ENCODE data around the gene HIC1.

Gene HIC1

DNA sequence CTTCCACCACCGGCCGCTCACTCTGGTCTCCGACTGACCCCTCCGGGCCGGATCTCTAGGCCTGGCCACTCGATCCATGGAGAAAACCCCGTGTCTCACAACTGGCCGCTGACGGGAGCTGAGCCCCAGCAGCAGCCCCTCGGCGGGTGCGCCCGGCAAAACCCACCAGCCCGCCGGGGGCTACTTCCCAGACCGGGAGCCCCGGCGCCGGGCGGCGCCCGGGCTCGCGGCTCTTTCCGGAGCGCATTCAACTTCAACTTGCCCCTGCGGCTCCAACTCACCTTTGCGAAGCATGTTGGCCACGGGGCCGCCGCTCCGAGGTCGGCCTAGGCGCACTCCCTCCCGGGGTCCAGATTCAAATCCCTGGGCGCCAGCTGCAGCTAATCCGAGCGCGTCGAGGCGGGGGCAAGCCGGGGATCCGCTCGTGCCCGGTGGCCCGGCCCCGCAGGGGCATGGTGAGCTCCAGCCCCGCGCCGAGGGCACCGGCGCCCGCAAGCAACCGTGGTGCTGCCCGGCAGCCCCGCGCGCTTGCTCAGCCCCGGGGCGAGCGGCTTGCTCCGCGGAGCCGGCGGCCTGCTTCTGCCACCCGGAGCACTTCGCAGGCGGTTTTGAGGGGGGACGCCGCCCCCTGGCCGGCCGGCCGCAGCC lies 30.2 kb upstream of the HIC1 start:
- Histone ChIP-seq H3K27ac (peak overlapping the region; percentile 79), H3K4me3 (ENCODE audit: low read depth, low read length) (peak overlapping the region; percentile 88), H3K9me3 (ENCODE audit: severe bottlenecking) (no peaks in the 10 kb centered on the region), H3K27me3 (ENCODE audit: insufficient read depth, low read depth, severe bottlenecking) (no peaks in the 10 kb centered on the region), H3K36me3 (no peaks in the 10 kb centered on the region)
- no peak for TF ChIP-seq CTCF (IDR thresholded peaks at IDR 0.05; ENCODE audit: low read depth, low read length)
- DNase-seq: peak; percentile 57

- no peaks in the 10 kb centered on the region for H3K9me3 ChIP-seq (ENCODE audit: severe bottlenecking)
- H3K27ac ChIP-seq: peak within 1 kb of the TSS; percentile 79
- H3K27me3 ChIP-seq (ENCODE audit: insufficient read depth, low read depth, severe bottlenecking): no peaks in the 10 kb centered on the region
- DNase-seq: peak; percentile 89
- TF ChIP-seq CTCF (IDR thresholded peaks at IDR 0.05; ENCODE audit: low read depth, low read length): no peak
- peaks cover 2% of the 10 kb centered on the region; the same call in 1 of the 2 replicates for H3K36me3 ChIP-seq
- H3K4me3 ChIP-seq (ENCODE audit: low read depth, low read length): peak within 1 kb of the TSS; percentile 88
Observed at GRCh38 chr17:2025220-2025621, 29.7 kb upstream of the HIC1 start, which contains the start of gene RTN4RL1. Gene RTN4RL1 (minus strand): TSS chr17:2025334. CDS start chr17:2024865, 469 bp downstream.

DNA sequence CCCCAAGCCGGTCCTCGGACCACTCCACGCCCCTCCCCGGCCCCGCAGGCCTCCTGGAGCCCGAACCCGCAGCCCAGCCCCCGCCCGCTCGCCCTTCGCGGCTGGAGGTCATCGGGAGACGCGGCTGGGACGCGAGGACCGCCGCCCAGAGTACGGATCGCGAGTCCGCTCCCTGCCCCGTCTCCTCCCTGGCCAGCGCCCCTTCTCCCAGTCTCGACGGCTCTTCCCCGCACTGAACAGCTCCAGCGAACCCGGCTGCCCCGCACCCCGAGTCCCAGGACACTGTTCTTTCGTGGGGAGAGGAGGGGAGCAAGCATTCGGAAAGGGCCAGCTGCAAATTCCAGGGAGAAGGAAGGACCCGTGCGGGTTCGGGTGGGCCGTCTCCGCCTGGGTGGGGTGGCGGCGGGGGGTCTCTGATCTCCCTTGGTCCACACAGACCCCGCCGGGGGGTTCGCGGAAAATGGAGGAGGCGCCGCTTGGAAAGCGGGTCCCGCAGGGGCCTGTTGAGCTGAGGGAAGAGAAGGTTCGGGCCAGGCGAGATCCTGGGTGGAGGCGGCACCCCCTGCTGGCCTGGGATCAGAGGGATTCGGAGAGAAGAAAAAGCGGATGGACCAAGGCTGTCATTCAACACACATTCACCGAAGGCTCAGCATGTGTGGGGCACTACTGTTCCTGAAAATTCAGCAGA lies 29.1 kb upstream of the HIC1 start:
- Histone ChIP-seq H3K9me3 (ENCODE audit: severe bottlenecking) (no peaks in the 10 kb centered on the region), H3K27ac (peak overlapping the region; percentile 79), H3K27me3 (ENCODE audit: insufficient read depth, low read depth, severe bottlenecking) (no peaks in the 10 kb centered on the region), H3K36me3 (peaks cover 4% of the 10 kb centered on the region; the same call in 1 of the 2 replicates), H3K4me3 (ENCODE audit: low read depth, low read length) (peak overlapping the region; percentile 88)
- peak; percentile 82 for TF ChIP-seq CTCF (IDR thresholded peaks at IDR 0.05; ENCODE audit: low read depth, low read length)
- peak; percentile 90 for DNase-seq

DNA sequence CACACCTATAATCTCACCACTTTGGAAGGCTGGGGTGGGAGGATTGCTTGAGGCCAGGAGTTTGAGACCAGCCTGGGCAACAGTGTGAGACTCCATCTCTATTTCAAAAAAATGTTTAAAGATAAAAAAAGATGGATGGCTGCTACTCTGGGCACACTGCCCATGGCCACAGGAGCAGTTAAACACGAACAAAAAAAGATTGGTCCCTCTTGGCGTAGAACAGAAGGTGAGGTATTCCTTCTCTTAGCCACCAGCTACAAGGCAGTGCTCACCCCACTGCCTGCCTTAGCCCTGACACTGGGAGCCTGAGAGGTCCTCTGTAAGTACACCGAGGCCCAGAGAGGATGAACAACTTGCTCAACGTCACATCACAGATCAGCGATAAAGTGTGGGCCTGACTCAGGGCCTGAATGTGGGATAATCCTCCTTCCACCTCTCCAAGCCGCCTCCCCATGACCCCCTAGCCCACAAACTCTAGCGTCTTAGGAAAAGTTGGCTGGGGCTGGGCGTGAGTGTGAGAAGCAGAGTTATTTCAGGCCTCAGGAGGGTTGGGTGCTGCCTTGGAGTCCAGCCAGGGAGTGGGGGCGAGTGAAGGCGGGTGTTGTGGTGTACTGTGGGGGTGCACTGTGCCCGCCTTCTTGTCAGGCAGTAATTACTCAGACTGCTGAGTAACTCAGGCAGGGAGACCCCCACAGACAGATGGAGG lies 27.2 kb upstream of the HIC1 start:
- no peak for DNase-seq
- Histone ChIP-seq H3K4me3 (ENCODE audit: low read depth, low read length) (no peak overlapping the region), H3K27me3 (ENCODE audit: insufficient read depth, low read depth, severe bottlenecking) (no peaks in the 10 kb centered on the region), H3K27ac (no peak overlapping the region), H3K9me3 (ENCODE audit: severe bottlenecking) (no peaks in the 10 kb centered on the region), H3K36me3 (peaks cover 7% of the 10 kb centered on the region; the same call in 1 of the 2 replicates)
- TF ChIP-seq CTCF (IDR thresholded peaks at IDR 0.05; ENCODE audit: low read depth, low read length): no peak

DNA sequence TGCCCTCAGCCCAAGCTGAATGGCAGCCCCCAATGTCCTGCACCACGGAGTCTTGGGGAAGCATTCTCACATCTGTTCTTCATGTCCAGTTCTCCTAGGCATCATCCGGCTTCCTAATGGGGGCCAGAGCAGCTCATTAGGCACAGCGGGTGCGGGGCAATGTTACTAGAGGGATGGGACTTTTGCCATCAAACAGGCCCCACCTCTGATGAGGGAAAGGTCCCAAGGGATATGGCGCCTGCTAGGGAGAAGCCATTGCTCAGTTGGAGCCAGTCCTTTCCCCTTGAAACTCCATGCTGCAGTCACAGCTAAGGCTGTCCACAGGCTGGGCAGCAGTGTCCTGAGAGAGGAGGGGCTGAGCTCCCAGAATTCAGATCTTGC lies 26.7 kb upstream of the HIC1 start:
- Histone ChIP-seq H3K4me3 (ENCODE audit: low read depth, low read length) (no peak overlapping the region), H3K27me3 (ENCODE audit: insufficient read depth, low read depth, severe bottlenecking) (no peaks in the 10 kb centered on the region), H3K9me3 (ENCODE audit: severe bottlenecking) (no peaks in the 10 kb centered on the region), H3K36me3 (peaks cover 7% of the 10 kb centered on the region; the same call in 1 of the 2 replicates), H3K27ac (no peak overlapping the region)
- no peak for TF ChIP-seq CTCF (IDR thresholded peaks at IDR 0.05; ENCODE audit: low read depth, low read length)
- DNase-seq: no peak

Measured in WERI-Rb-1 (cell line).